Activated naive CD8-positive, alpha-beta T cell (primary cell): ENCODE measurements around the gene MEP1A.
"Not testable (repeated sequence)": the region's sequence is repeated elsewhere in the genome, so short reads cannot be mapped to it uniquely, and the experiment has no call there.

Experiments
- H3K27ac Mint-ChIP-seq: one replicate; pipeline ENCODE4 v1.8.0; 2021; ENCODE audit warnings: mixed read lengths
- H3K27me3 Mint-ChIP-seq: one replicate; pipeline ENCODE4 v1.8.0; 2021; ENCODE audit warnings: mixed read lengths
- H3K36me3 Mint-ChIP-seq: one replicate; pipeline ENCODE4 v1.8.0; 2021; ENCODE audit warnings: mixed read lengths
- H3K4me1 Mint-ChIP-seq: one replicate; pipeline ENCODE4 v1.8.0; 2021; ENCODE audit warnings: low read depth, mixed read lengths
- H3K4me3 Mint-ChIP-seq: one replicate; pipeline ENCODE4 v1.8.0; 2021; ENCODE audit warnings: mild to moderate bottlenecking, mixed read lengths
- H3K9me3 Mint-ChIP-seq: one replicate; pipeline ENCODE4 v1.8.0; 2021; ENCODE audit warnings: low read depth, mixed read lengths

MEP1A gene

DNA sequence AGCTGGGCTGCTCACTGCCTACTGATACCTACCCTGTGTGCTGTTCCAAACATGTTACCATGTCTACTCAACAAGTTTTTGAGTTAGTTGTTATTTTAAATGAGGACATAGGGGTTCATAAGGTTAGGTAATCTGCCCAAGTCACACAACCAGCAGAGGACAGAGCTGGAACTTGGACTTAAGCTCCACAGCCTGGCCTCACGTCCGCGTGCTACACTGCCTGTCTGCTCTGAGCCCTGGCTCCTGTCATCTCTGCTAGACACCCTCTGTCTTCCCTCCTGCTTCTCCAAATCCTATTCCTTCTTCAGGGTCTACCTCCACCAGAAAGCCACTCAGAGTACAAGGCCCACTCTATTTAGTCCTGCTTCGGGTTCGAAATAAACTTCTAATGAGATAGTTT is 28.2 kb upstream of the MEP1A start:
- H3K27ac Mint-ChIP-seq: no peak overlapping the region
- no peaks in the 10 kb centered on the region for H3K36me3 Mint-ChIP-seq
- no peaks in the 10 kb centered on the region for H3K4me1 Mint-ChIP-seq
- H3K27me3 Mint-ChIP-seq: peaks cover 6% of the 10 kb centered on the region
- H3K9me3 Mint-ChIP-seq: peaks cover 7% of the 10 kb centered on the region
- no peak overlapping the region for H3K4me3 Mint-ChIP-seq

DNA sequence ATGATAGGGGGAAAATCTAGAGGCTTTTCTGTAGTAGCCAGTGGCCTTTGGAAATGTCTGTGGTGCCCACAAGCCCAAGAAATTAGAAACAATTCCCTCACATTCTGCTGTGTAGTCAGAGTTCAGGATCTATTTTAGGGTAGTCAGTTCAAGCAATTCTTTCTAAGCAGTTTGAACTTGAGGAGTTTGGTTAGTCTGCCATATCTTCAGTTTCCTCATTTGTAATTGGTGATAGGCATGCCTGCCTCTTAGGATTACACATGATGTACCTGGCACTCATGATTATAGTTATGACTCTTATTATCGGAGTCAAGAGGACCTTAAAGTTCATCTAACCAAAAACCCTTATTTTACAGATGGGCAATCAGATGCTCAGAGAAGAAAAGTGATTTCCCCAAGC is 21.2 kb upstream of the MEP1A start:
- Mint-ChIP-seq H3K27me3 (peaks cover 6% of the 10 kb centered on the region), H3K4me3 (no peak overlapping the region), H3K27ac (no peak overlapping the region), H3K9me3 (peaks cover 7% of the 10 kb centered on the region), H3K36me3 (no peaks in the 10 kb centered on the region), H3K4me1 (no peaks in the 10 kb centered on the region)

DNA sequence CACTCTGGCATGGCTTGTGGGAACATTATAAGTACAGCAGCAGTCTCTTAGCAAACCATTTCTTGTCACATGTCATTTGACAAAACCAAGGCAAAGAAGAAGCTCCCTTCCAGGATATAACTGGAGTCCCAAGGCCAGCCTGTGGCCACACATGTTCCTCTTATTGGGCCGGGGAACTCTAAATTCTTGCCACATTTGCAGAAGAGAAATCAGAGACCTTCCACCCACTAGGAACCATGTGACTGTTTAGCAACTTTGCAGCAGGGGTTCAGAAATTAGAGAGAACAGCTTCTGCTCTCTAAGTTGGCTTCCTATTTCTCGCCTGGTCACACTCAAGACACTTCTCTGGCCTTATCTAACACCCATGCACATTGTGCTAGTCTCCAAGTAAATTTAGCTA is 20.4 kb upstream of the MEP1A start:
- Mint-ChIP-seq H3K27me3 (peaks cover 6% of the 10 kb centered on the region), H3K27ac (no peak overlapping the region), H3K4me3 (no peak overlapping the region), H3K36me3 (no peaks in the 10 kb centered on the region), H3K9me3 (peaks cover under 1% of the 10 kb centered on the region), H3K4me1 (no peaks in the 10 kb centered on the region)

DNA sequence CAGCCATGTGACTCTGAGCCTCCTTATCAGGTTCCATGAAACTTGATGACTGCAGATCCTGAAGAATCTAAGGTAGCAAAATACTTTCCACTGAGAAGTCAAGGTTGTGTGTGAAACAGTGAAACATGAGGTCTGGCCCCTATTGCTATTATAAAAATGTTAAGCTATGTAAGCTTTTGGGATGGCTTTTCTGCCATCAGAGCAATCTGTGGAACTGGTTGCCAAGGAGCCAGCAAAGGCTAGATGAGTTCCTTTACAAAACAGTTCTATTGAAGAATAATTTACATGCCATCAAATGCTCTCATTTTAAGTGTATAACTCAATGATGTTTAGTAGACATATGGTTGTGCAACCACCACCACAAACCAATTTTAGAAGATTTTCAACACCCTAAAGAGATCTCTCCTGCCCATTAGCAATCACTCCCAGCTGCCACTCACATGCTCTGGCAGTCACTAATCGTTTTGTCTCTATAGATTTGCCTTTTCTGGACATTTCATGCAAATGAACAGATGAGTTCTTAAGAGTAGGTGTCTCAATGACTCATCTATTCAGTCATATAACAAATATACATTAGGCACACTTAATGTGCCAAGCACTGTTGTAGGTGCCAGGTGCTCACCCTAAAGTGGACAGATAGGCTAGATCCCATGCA is 19.9 kb upstream of the MEP1A start:
- Mint-ChIP-seq H3K36me3 (no peaks in the 10 kb centered on the region), H3K27ac (no peak overlapping the region), H3K9me3 (no peaks in the 10 kb centered on the region)

DNA sequence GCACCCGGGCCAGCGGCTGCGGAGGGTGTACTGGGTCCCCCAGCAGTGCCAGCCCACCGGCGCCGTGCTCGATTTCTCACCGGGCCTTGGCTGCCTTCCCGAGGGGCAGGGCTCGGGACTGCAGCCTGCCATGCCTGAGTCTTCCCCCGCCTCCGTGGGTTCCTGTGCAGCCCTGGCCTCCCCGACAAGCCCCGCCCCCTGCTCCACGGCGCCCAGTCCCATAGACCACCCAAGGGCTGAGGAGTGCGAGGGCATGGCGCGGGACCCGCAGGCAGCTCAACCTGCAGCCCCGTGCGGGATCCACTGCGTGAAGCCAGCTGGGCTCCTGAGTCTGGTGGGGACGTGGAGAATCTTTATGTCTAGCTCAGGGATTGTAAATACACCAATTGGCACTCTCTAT is 18.5 kb upstream of the MEP1A start:
- H3K27me3 Mint-ChIP-seq, H3K36me3 Mint-ChIP-seq, H3K27ac Mint-ChIP-seq, H3K9me3 Mint-ChIP-seq, H3K4me1 Mint-ChIP-seq, H3K4me3 Mint-ChIP-seq: not testable (repeated sequence)

More for the DNA sequence above, 19.9 kb upstream of the MEP1A start:
- H3K27me3 Mint-ChIP-seq: peaks cover 6% of the 10 kb centered on the region
- H3K4me3 Mint-ChIP-seq: no peak overlapping the region
- H3K4me1 Mint-ChIP-seq: no peaks in the 10 kb centered on the region

DNA sequence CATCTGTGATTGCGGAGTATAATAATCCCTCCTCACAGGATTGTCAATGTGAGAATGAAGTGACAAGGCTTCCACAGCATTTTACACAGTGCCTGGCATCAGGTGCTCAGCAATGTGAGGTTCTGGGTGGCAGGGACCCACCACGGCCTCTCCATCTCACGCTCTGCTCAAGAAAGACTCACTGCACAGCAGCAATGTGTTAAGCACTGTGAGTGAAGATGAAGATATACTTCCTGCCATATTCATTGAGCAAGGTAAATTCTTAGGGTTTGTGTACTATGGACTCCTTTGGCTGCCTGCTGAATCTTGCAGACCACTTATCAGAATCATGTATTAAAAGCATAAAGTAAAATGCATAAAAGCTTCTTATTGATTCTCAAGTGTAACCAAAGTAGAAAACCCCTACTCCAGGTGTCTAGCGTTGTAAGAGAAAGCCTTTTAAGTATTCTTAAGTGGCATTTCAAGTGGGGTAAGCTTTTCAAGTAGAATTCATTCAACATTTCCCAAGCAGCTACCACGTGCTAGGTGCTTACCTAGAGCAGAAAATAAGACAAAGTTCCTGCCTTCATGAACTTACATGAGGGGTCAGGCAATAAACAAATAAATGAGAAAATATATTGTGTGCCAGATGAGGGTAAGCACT is 17.0 kb upstream of the MEP1A start:
- no peaks in the 10 kb centered on the region for H3K9me3 Mint-ChIP-seq
- H3K36me3 Mint-ChIP-seq: no peaks in the 10 kb centered on the region
- no peaks in the 10 kb centered on the region for H3K27me3 Mint-ChIP-seq
- no peak overlapping the region for H3K27ac Mint-ChIP-seq
- H3K4me3 Mint-ChIP-seq: no peak overlapping the region
- H3K4me1 Mint-ChIP-seq: no peaks in the 10 kb centered on the region

DNA sequence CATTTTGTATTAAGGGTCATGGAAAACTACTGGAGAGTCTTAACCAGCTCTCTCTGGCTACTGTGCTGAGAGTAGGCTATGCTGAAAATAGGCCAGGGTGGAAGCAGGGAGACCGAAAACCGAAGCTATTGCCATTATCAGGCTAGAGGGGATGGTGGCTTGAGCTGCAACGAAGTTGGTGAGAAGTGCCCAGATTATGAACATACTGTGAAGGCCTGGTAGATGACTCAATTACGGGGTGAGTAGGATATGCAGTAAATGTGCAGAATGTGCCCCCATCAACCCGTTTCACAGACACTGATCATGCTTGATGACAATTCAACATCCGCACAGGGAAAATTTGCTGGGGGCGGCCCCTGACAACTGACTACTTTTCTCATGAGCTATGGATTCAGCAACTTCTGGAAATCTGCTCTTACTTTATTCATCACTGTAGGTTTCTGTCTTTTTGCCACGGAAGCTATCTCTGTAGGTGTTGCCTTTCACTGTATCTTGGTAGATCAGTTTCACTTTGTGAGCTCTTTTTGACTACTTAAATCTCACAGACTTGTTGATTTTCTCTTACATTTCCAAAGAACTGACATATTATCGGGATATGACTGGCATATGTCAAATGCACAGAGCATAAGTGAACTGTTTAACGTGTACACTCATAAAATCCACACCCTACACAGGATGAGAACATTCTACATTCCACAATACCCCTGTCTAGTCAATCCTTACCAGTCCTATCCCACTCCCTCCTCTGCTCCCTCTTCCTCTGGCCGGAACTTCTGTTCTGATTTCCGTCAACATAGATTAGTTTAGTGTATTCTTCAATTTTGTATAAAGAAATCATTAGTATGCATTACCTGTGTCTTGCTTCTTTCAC is 15.5 kb upstream of the MEP1A start:
- Mint-ChIP-seq H3K36me3 (no peaks in the 10 kb centered on the region), H3K4me3 (no peak overlapping the region), H3K27ac (no peak overlapping the region), H3K27me3 (no peaks in the 10 kb centered on the region), H3K9me3 (no peaks in the 10 kb centered on the region), H3K4me1 (no peaks in the 10 kb centered on the region)

DNA sequence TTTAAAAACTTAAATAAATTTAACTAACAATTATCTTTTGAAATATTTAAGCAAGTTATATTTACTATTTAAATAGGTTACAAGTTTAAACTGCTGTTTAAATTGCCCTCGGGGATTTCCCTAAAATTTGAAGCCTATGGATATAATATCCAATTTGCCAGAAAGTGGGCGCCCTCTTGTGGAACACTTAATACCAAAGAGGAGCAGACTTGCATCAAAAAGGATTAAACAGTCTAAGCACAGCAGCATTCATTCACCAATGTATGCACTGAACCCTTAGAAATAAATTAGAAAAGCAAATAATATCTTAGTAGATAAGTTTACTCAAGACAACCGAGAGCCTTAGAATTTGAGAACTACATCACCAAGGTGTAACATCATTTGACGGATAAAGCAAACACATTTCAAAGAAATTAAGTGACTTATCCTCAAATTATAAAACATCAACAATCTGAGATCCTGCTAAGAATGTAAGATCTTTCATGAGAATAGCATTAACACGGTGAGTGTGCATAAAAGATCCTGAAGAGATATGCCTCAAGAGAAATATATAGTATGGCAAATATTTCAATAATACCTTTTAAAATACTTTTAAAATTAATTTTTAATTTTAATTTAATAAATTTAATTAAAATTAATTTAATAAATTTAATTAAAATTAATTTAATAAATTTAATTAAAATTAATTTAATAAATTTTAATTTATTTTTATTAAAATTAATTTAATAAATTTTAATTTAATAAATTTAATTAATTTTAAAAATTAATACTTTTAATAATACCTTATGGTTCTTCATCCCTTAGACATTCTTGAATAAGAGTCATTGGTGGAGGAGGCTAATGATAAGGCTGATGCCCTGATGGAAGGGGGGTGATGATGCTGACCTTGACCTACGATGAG is 11.5 kb upstream of the MEP1A start:
- no peaks in the 10 kb centered on the region for H3K4me1 Mint-ChIP-seq
- H3K9me3 Mint-ChIP-seq: no peaks in the 10 kb centered on the region
- H3K36me3 Mint-ChIP-seq: no peaks in the 10 kb centered on the region
- H3K27ac Mint-ChIP-seq: no peak overlapping the region
- peaks cover 4% of the 10 kb centered on the region for H3K27me3 Mint-ChIP-seq
- no peak overlapping the region for H3K4me3 Mint-ChIP-seq

DNA sequence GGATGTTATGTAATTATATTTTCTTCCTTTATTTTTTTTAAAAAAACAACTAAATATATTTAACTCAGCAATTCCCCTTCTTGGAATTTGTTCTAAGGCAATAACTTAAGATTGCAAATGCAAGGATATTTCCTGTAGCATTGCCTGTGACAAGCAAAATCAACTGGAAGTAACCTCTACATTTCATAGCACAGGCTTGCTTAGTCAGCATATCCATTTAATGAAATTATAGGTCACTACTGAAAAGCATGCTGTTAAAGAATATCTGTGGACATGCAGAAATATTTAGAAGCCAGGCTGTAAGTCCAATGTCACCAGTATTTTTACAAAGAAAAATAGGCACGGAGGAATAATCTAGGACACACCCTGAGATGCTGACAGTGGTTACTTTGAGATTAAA is 8.7 kb upstream of the MEP1A start:
- H3K4me3 Mint-ChIP-seq: no peak overlapping the region
- no peaks in the 10 kb centered on the region for H3K4me1 Mint-ChIP-seq
- H3K27ac Mint-ChIP-seq: no peak overlapping the region
- peaks cover 4% of the 10 kb centered on the region for H3K27me3 Mint-ChIP-seq
- no peaks in the 10 kb centered on the region for H3K36me3 Mint-ChIP-seq
- H3K9me3 Mint-ChIP-seq: no peaks in the 10 kb centered on the region

DNA sequence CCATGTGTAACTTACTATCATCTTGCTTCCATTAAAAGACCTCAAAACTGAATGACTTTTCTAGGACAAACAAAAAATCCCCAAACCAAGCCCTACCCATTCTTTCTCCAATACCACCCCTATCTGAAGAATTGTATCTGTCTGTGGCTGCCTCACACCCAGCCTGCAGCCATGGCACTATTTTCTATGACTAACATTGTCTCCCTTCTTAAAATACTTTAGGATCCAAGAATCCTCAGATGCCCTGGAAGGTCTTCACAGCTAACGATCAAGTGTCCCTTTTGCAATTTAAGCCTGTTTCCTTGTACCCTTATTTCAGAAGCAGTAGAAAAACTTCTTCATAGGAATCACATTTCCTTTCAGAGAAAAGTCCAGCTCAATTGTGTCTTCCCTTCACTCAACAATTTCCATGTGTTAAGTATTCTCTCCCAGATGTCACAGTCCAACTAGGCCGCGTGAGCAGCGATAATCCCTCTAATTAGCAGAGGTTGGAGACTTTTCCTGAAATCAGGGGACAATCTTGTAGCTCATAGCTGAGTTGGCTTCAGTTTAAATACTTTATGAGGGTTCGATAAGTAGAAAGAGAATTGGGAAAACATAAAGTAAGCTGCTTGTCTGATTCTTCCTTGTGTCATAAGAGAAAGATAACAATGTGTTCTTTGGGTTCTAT is 5.2 kb upstream of the MEP1A start:
- H3K4me1 Mint-ChIP-seq: no peaks in the 10 kb centered on the region
- H3K27ac Mint-ChIP-seq: no peak overlapping the region
- no peaks in the 10 kb centered on the region for H3K36me3 Mint-ChIP-seq
- H3K27me3 Mint-ChIP-seq: peaks cover 5% of the 10 kb centered on the region
- no peak overlapping the region for H3K4me3 Mint-ChIP-seq
- no peaks in the 10 kb centered on the region for H3K9me3 Mint-ChIP-seq

DNA sequence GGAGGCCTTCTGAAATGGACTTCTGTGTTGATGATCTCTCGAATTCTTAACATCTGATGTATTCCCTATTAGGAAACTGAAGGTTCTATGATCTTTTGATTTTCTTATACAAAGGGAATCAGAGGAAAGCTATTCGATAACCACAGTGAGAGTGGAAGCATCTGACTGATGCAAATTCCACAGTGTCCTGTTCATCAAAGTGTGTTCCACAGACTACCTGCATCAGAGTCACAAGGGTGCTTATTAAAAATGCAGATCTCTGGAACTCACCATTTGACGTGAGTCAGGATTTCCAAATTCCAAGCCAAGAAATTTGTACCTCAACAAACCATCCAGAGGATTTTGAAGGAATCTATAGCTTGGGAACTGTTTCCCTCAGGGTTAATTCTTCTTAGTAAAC is 4.4 kb upstream of the MEP1A start:
- Mint-ChIP-seq H3K36me3 (no peaks in the 10 kb centered on the region), H3K27me3 (peaks cover 6% of the 10 kb centered on the region), H3K27ac (no peak overlapping the region), H3K4me3 (no peak overlapping the region), H3K9me3 (no peaks in the 10 kb centered on the region), H3K4me1 (no peaks in the 10 kb centered on the region)

DNA sequence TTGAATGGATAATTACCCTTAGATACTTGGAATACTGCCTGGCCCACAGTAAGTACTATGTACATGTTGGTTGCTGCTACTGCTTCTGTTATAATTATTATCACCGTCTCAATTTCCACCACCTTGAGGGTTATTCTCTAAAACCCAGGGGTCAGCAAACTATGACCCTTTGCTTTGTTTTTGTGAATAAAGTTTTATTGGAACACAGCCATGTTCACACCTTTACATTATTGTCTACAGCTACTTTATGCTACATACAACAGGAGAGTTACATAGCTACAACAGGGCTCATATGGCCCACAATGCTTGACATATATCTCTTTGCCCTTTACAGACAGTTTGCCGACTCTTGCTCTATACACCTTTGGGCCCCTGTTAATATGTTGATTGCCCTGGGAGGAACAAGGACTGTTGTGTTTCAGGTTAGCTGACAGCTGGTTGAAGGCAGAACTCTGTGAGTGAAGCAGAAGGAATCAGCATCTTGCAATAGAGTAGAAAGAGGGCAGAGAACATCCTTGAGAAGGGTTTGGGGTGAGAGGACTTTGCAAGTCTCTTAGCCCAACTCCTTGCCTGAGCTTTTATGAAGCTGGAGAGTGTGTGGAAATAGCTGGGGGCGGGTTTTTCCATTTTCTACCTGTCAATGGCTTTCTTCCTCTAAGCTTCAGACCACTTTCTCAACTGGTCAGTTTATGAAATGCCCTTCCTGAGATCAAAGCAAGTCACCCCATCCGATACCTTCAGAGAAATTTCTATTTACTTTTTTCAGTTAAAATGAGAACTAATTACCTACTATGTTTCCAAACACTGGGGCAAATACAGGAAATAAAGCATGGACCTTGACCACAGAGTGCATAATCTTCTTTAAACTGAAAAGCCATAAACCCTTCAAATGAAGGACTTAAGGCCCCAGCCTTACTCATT is 3.5 kb upstream of the MEP1A start:
- Mint-ChIP-seq H3K36me3 (no peaks in the 10 kb centered on the region), H3K27me3 (peaks cover 6% of the 10 kb centered on the region), H3K9me3 (no peaks in the 10 kb centered on the region), H3K4me3 (no peak overlapping the region), H3K27ac (no peak overlapping the region), H3K4me1 (no peaks in the 10 kb centered on the region)

DNA sequence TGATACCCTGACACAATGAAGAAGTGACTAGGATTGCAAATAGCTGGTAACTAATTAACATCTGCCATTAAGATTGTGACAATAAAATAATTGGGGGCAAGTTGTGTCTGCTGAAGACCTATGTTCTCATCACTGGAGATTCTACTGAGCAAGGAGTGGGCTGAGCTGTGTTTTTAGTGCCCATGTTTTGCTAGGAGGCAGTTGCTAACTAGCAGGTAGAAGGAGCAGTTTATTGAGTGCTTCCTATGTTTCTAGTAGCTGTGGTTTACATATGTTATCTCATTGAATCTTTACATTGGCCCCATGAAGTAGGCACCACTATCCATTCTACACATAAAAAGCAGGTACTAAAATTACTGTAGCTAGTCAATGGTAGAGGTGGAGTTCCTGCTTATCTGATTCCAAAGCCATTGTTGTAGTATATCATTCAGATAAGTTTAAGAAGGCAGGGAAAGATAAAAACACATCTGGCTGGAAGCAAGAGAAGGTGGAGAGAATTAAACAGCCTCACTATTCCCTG is 2.8 kb upstream of the MEP1A start:
- no peak overlapping the region for H3K27ac Mint-ChIP-seq
- no peaks in the 10 kb centered on the region for H3K9me3 Mint-ChIP-seq
- no peaks in the 10 kb centered on the region for H3K36me3 Mint-ChIP-seq
- H3K27me3 Mint-ChIP-seq: peaks cover 5% of the 10 kb centered on the region
- H3K4me1 Mint-ChIP-seq: no peaks in the 10 kb centered on the region
- no peak overlapping the region for H3K4me3 Mint-ChIP-seq
